ENCODE measurements around the gene ARSK. TPM values are rescaled to one million over a fixed set of nuclear protein-coding genes. Genes with fewer than 3 reads are reported as not detected.

ARSK gene
- total RNA-seq, 2 donors from 2014 or later: 4.3 to 6.2 TPM

DNA sequence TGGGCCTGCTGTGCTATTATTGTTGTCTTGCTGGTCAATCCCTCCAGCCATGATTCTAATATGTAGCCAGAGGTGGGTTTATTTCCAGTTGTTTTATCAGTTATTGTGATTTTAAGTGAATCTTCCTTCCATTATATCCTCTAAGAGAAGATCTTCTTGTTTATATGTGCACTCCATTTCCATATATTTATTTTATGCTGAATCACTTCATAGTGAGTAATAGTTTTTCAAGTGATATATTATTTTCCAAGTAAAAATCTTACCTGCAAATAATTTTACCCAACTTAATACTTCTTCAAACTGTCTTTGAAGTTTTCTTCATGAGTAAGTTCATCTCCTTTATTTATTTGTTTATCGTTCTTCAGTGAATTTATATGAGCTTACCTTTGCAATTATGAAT is 51.5 kb downstream of the ARSK start:
- no peaks in the 10 kb centered on the region for H3K9me3 ChIP-seq
- ATAC-seq (no peak), DNase-seq (no peak)
- 92 to 95% methylated on average over 1 of the region's 1 CpG for WGBS, 2 donors
- no peaks in the 10 kb centered on the region for H3K27me3 ChIP-seq
- H3K4me3 ChIP-seq: no peak overlapping the region
- H3K27ac ChIP-seq: no peak overlapping the region
- no peaks in the 10 kb centered on the region for H3K36me3 ChIP-seq (replicated peaks in 1 of 2; ENCODE audit: insufficient read depth in 1 of 2, low read depth in 2 of 2)
- intact Hi-C loops (cut with DNase I): no loop called here
- H3K4me1 ChIP-seq: peaks cover 13% of the 10 kb centered on the region
- TF ChIP-seq CTCF (IDR thresholded peaks at IDR 0.05) (no peak), POLR2A (IDR thresholded peaks at IDR 0.05) (no peak)

GRCh38 chr5:95609711-95610110 is 54.8 kb downstream of the ARSK start:
- WGBS, 2 donors: 20 to 33% methylated on average over 3 of the region's 3 CpGs

DNA sequence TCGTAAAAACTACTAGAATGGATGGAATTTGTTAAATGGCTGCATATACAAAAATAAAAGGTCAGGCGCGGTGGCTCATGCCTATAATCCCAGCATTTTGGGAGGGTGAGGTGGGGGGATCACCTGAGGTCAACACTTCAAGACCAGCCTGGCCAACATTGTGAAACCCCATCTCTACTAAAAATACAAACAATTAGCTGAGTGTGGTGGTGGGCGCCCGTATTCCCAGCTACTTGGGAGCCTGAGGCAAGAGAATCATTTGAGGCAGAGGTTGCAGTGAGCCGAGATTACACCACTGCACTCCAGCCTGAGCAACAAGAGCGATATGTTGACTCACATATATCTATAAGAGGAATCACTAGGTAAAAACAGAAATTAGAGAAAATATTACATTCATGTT is 55.6 kb downstream of the ARSK start:
- WGBS, 2 donors: 94 to 98% methylated on average over 7 of the region's 7 CpGs
- no peak overlapping the region for H3K27ac ChIP-seq
- intact Hi-C loops (cut with DNase I): no loop called here
- ATAC-seq (no peak), DNase-seq (no peak)
- no peaks in the 10 kb centered on the region for H3K9me3 ChIP-seq
- H3K4me3 ChIP-seq: no peak overlapping the region
- peaks cover 26% of the 10 kb centered on the region for H3K4me1 ChIP-seq
- no peaks in the 10 kb centered on the region for H3K27me3 ChIP-seq
- TF ChIP-seq CTCF (IDR thresholded peaks at IDR 0.05) (no peak), POLR2A (IDR thresholded peaks at IDR 0.05) (no peak)
- no peaks in the 10 kb centered on the region for H3K36me3 ChIP-seq (replicated peaks in 1 of 2; ENCODE audit: insufficient read depth in 1 of 2, low read depth in 2 of 2)

More at GRCh38 chr5:95609711-95610110, 54.8 kb downstream of the ARSK start:
- Histone ChIP-seq H3K4me1 (peaks cover 26% of the 10 kb centered on the region), H3K27me3 (no peaks in the 10 kb centered on the region), H3K9me3 (no peaks in the 10 kb centered on the region), H3K27ac (no peak overlapping the region), H3K4me3 (no peak overlapping the region), H3K36me3 (replicated peaks in 1 of 2; ENCODE audit: insufficient read depth in 1 of 2, low read depth in 2 of 2) (no peaks in the 10 kb centered on the region)
- ATAC-seq: no peak
- no peak for DNase-seq
- TF ChIP-seq POLR2A (IDR thresholded peaks at IDR 0.05): no peak
- TF ChIP-seq CTCF (IDR thresholded peaks at IDR 0.05): no peak
- intact Hi-C loops (cut with DNase I): no loop called here

DNA sequence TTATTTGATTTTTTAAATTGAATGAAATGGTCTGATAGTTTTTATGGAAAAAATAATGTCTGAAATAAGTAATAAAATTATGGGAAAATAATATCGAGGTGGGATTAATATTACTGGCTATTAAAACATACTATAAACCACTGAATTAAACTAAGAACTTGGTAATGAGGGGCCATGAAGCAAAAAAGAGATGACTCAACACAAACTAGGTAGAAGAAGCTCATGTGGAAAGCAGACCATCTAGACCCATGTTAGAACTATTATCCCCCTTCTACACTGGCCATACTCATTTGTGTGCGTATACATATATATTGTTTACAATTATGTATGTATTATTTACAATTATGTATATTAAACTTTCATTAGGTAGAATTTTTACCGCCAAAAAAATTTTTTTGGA is 56.5 kb downstream of the ARSK start:
- no peaks in the 10 kb centered on the region for H3K27me3 ChIP-seq
- H3K27ac ChIP-seq: no peak overlapping the region
- H3K9me3 ChIP-seq: no peaks in the 10 kb centered on the region
- 92 to 93% methylated on average over 3 of the region's 3 CpGs for WGBS, 2 donors
- TF ChIP-seq CTCF (IDR thresholded peaks at IDR 0.05) (no peak), POLR2A (IDR thresholded peaks at IDR 0.05) (no peak)
- H3K4me1 ChIP-seq: peaks cover 26% of the 10 kb centered on the region
- DNase-seq (no peak), ATAC-seq (no peak)
- intact Hi-C loops (cut with DNase I): no loop called here
- H3K4me3 ChIP-seq: no peak overlapping the region
- no peaks in the 10 kb centered on the region for H3K36me3 ChIP-seq (replicated peaks in 1 of 2; ENCODE audit: insufficient read depth in 1 of 2, low read depth in 2 of 2)

GRCh38 chr5:95613514-95613913 is 58.6 kb downstream of the ARSK start:
- H3K4me3 ChIP-seq: no peak overlapping the region
- H3K4me1 ChIP-seq: peaks cover 39% of the 10 kb centered on the region
- 95 to 100% methylated on average over 1 of the region's 1 CpG for WGBS, 2 donors
- no peaks in the 10 kb centered on the region for H3K9me3 ChIP-seq
- TF ChIP-seq CTCF (IDR thresholded peaks at IDR 0.05): no peak
- TF ChIP-seq POLR2A (IDR thresholded peaks at IDR 0.05): no peak
- no peaks in the 10 kb centered on the region for H3K36me3 ChIP-seq (replicated peaks in 1 of 2; ENCODE audit: insufficient read depth in 1 of 2, low read depth in 2 of 2)
- no peaks in the 10 kb centered on the region for H3K27me3 ChIP-seq
- ATAC-seq (no peak), DNase-seq (no peak)
- H3K27ac ChIP-seq: no peak overlapping the region
- intact Hi-C loops (cut with DNase I): no loop called here
